Activated T-cell treated with anti-CD3 and anti-CD28 coated beads, Interleukin-2, amount 50 U/mL, for 4 hours (primary cell): ENCODE data around the gene SKA3. TPM values are rescaled to one million over a fixed set of nuclear protein-coding genes. Genes with fewer than 3 reads are reported as not detected.

Experiments
- ATAC-seq, 2 donors: fragments of 200-7000 bp; cut with Tn5 transposase; one replicate each; pipeline ENCODE4 v1.10.0; 2021
- DNase-seq: peaks from one replicate; pipeline ENCODE4 v3.0.0-alpha.2; 2020
- H3K27me3 Mint-ChIP-seq: one replicate; pipeline ENCODE4 v1.8.0; 2021; ENCODE audit warnings: low read depth, mixed read lengths
- H3K36me3 Mint-ChIP-seq: one replicate; pipeline ENCODE4 v1.8.0; 2022; ENCODE audit warnings: mixed read lengths; ENCODE audit not compliant: insufficient read depth
- H3K4me1 Mint-ChIP-seq: one replicate; pipeline ENCODE4 v1.8.0; 2021; ENCODE audit warnings: low read depth, mixed read lengths
- H3K4me3 Mint-ChIP-seq: one replicate; pipeline ENCODE4 v1.8.0; 2021; ENCODE audit warnings: mild to moderate bottlenecking, moderate library complexity, mixed read lengths
- H3K9me3 Mint-ChIP-seq: one replicate; pipeline ENCODE4 v1.8.0; 2021; ENCODE audit warnings: mixed read lengths
- total RNA-seq, 3 donors: library from RNA; stranded (reverse); gene quantifications; one replicate each; pipeline ENCODE4 v1.2.1, GENCODE V29; 2021

SKA3 gene
- total RNA-seq, 3 donors from 2014 or later, result 7.3 to 15.1 (median 11.6) TPM

- Mint-ChIP-seq H3K36me3 (no peaks in the 10 kb centered on the region), H3K4me3 (no peak overlapping the region), H3K27me3 (no peaks in the 10 kb centered on the region), H3K9me3 (no peaks in the 10 kb centered on the region), H3K4me1 (peaks cover 1% of the 10 kb centered on the region)
- ATAC-seq (no peak), DNase-seq (no peak)
Measured at GRCh38 chr13:21115231-21115630, 61.1 kb downstream of the SKA3 start.

- Mint-ChIP-seq H3K27me3 (no peaks in the 10 kb centered on the region), H3K36me3 (no peaks in the 10 kb centered on the region), H3K9me3 (no peaks in the 10 kb centered on the region), H3K4me1 (peaks cover 1% of the 10 kb centered on the region), H3K4me3 (no peak overlapping the region)
- no peak for DNase-seq
- no peak for ATAC-seq
Measured at GRCh38 chr13:21111546-21111945, 64.8 kb downstream of the SKA3 start.

- Mint-ChIP-seq H3K4me3 (no peak overlapping the region), H3K27me3 (no peaks in the 10 kb centered on the region), H3K4me1 (peaks cover 1% of the 10 kb centered on the region), H3K9me3 (no peaks in the 10 kb centered on the region), H3K36me3 (no peaks in the 10 kb centered on the region)
- DNase-seq (no peak), ATAC-seq (no peak)
Measured at GRCh38 chr13:21109168-21109567, 67.2 kb downstream of the SKA3 start.

DNA sequence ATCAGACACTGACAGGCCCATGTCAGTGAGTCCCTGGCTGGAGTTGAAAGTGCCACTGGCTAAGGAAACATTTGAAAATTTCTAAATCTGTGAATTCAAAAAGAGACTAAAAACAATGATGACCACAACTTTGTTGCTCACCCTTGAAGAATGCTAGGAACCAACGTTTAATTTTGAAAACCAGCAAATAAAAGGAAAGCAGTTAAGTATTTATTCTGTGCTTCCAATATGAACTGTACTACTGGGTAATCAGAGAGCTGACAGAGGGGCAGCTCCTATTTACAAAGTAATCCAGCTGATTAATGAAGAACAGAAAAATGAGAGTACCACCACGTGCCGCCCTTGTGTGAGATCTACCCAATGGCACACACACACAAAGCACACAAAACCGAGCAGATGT, 70.3 kb downstream of the SKA3 start:
- Mint-ChIP-seq H3K9me3 (no peaks in the 10 kb centered on the region), H3K4me1 (peaks cover 1% of the 10 kb centered on the region), H3K36me3 (no peaks in the 10 kb centered on the region), H3K27me3 (no peaks in the 10 kb centered on the region), H3K4me3 (no peak overlapping the region)
- no peak for DNase-seq
- no peak for ATAC-seq

DNA sequence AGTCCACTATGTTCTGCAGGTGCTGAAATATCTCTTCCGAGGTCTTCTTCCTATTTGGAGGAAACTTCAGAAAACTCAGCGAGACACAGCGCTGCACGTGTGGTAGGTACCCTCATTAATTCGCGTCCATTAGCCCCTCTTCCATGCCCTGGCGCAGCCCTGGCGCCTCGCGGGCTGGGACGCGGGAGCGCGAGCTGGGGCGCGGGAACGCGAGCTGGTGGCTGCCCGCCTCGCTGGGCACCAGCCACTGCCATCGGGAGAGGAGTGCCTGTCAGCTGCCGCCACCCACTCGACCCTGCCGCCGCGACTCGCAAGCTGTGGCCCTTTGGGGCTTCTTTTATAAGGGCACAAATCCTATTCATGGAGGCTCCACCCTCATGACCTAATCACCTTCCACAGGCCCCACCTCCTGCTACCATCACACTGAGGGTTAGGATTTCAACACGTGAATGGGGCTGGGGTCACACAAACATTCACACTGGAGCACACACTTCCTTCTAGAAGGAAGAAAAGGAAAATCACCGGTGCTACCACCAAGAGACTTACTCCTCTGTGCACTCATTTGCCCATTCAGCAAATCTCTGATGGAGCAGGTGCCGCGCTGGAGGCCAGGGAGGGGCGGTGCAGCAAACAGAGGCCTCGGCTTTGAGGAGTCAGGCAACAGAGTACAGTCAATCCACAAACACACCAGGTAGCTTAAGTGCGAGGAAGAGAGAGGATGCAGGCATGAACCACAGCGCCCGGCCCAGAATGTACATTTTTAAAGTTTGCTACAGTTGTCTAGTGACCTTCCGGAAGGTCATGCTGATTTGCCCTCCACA, 71.9 kb downstream of the SKA3 start:
- DNase-seq, result no peak
- no peaks in the 10 kb centered on the region for H3K36me3 Mint-ChIP-seq
- H3K4me1 Mint-ChIP-seq, result no peaks in the 10 kb centered on the region
- H3K9me3 Mint-ChIP-seq, result no peaks in the 10 kb centered on the region
- no peaks in the 10 kb centered on the region for H3K27me3 Mint-ChIP-seq
- ATAC-seq, result no peak
- no peak overlapping the region for H3K4me3 Mint-ChIP-seq

Other genes starting within 250 kb of the SKA3 start
- gene LATS2, start 115.0 kb downstream of the SKA3 start, total RNA-seq, result 1 to 10 TPM in 2 of 3 donors, under 1 TPM in 1; 0.71 to 1.3 (median 1.2) TPM
- 100 to 1,000 TPM; 317 to 345 (median 339) TPM for gene SAP18, start 36.4 kb downstream of the SKA3 start, total RNA-seq
- 10 to 100 TPM; 30.8 to 34.1 (median 32.0) TPM for gene MRPL57, start 106 bp upstream of the SKA3 start, total RNA-seq